Muscle of arm (tissue), 12 donors: ENCODE data around the gene PRSS56. TPM values are rescaled to one million over a fixed set of nuclear protein-coding genes. Genes with fewer than 3 reads are reported as not detected.
"Not testable (repeated sequence)": the region's sequence is repeated elsewhere in the genome, so short reads cannot be mapped to it uniquely, and the experiment has no call there.

Source experiments
- DNase-seq: peaks from one replicate; pipeline ENCODE4 v3.0.0-alpha.2; 2013
- polyA plus RNA-seq, 12 donors: library from polyadenylated mRNA; unstranded; fragments of 120-200 nt; gene quantifications; one replicate each; pipeline ENCODE4 v1.2.1, GENCODE V29; 2013; ENCODE audit not compliant: insufficient read length in 12 of 12

Gene PRSS56
- polyA plus RNA-seq, 12 donors: 0.51 to 2.6 (median 1.3) TPM; not detected in 2

GRCh38 chr2:232524771-232525170, 4.6 kb downstream of the PRSS56 start:
- DNase-seq: no peak

GRCh38 chr2:232525199-232525598, 5.0 kb downstream of the PRSS56 start:
- DNase-seq: no peak

GRCh38 chr2:232525791-232526371, 5.7 kb downstream of the PRSS56 start, which contains the start of gene CHRND:
TSS of gene CHRND (plus strand) at chr2:232526160. CDS start at chr2:232526216, 56 bp downstream.
- peak; percentile 54 for DNase-seq

GRCh38 chr2:232526372-232526941, 6.3 kb downstream of the PRSS56 start:
- DNase-seq: no peak

- no peak for DNase-seq
These were observed 7.8 kb downstream of the PRSS56 start for GRCh38 chr2:232527905-232528470.

GRCh38 chr2:232528746-232529460, 8.7 kb downstream of the PRSS56 start:
- DNase-seq: no peak

- DNase-seq: no peak
These were observed 9.8 kb downstream of the PRSS56 start for GRCh38 chr2:232529806-232530547.

GRCh38 chr2:232530626-232531260, 10.6 kb downstream of the PRSS56 start:
- DNase-seq: no peak

- DNase-seq: no peak
These were observed 12.2 kb downstream of the PRSS56 start for GRCh38 chr2:232532419-232532818.

GRCh38 chr2:232532821-232533220, 12.6 kb downstream of the PRSS56 start:
- DNase-seq: not testable (repeated sequence)

- no peak for DNase-seq
These were observed 13.9 kb downstream of the PRSS56 start for GRCh38 chr2:232533944-232534710.

GRCh38 chr2:232534940-232535651, 14.9 kb downstream of the PRSS56 start:
- DNase-seq: no peak

- DNase-seq: no peak
These were observed 15.8 kb downstream of the PRSS56 start for GRCh38 chr2:232535761-232536530.

GRCh38 chr2:232537079-232537478, 16.9 kb downstream of the PRSS56 start:
- no peak for DNase-seq

GRCh38 chr2:232537499-232537898, 17.3 kb downstream of the PRSS56 start:
- no peak for DNase-seq

GRCh38 chr2:232538671-232539070, 18.5 kb downstream of the PRSS56 start:
- no peak for DNase-seq

GRCh38 chr2:232539298-232540231, 19.4 kb downstream of the PRSS56 start, which contains the start of gene CHRNG:
TSS of gene CHRNG (plus strand) at chr2:232539692. CDS start at chr2:232539748, 56 bp downstream.
- DNase-seq: no peak
